GM18508 (cell line): Measurements from ENCODE around the gene MITF.

ENCODE experiments used
- ATAC-seq: cut with Tn5 transposase; IDR thresholded peaks from one replicate; pipeline ENCODE4 v1.9.1; 2021; ENCODE audit warnings: moderate number of reproducible peaks; ENCODE audit not compliant: insufficient read depth, unreplicated experiment

Gene MITF

DNA sequence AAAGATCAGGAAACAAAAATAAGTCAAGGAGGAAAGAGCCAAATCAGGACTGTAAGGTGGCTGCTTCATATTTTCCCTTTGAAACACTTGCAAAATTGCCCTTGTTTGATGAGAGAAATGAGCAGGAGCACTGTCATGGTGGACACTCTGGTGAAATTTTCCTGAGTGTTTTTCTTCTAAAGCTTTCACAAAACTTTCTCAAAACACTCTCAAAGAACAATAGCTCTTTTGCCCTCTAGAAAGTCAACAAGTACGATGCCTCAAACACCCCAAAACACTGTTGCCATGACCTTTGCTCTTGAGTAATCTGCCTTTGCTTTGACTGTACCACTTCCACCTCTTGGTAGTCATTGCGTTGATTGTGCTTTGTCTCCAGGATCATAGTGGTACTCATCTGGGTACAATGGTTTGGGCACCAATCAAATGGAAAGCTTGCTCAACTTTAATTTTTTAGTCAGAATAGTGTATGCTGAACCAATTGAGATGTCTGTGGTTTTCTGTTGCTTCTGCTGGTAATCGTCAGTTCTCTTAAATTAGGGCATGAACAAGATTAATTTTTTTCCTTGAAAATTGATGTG lies 13.2 kb upstream of the MITF start:
- ATAC-seq, result no peak

DNA sequence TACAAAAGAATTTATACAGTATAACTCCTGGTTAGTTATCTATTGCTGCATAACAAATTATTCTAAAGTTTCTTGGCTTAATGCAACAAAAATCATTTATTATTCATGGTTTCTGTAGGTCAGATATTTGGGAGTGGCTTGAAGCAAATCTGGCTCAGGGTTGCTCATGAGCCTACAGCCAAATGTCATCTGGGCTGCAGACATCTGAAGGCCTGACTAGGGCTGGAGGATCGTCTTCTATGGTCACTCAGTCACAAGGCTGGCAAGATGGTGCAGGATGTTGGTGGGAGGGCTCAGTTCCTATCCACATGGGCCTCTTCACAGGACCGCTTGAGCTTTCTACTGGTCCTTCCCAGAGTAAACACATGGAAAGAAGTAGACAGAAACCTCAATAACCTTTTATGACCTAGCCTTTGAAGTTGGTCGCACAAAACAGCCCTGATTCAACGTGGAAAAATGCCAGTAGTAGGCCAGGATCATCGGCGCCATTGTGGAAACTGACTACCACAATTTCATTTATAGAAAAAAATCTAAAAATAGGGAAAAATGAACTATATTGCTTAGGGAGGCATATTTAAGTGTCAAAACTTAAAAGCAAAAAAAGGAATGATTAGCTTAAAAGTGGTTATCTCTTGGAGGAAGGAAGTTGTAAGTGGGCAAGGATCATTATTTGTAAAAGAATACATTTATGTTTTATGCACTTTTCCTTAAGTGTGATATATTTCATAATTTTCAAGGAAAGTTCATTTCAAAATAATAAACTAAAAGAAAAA lies 9.9 kb upstream of the MITF start:
- no peak for ATAC-seq

DNA sequence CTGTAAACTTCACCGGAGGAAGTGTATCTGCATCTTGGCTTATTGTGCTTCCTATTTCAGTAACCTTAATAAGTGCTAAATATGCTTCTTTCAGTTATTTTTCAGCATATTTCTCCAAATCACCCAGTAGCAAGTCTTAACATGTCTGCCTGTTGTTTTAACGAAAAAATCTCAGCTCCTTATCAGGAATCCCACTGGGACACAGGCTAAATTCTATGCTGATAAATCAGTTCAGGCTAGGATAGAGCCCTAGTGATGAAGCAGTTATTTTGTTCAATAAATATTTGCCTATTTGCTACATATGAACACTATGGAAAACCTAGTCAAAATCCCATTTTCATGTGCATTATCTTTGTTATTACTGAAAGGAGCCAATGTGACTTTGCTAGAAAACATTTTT lies 8.2 kb upstream of the MITF start:
- no peak for ATAC-seq

DNA sequence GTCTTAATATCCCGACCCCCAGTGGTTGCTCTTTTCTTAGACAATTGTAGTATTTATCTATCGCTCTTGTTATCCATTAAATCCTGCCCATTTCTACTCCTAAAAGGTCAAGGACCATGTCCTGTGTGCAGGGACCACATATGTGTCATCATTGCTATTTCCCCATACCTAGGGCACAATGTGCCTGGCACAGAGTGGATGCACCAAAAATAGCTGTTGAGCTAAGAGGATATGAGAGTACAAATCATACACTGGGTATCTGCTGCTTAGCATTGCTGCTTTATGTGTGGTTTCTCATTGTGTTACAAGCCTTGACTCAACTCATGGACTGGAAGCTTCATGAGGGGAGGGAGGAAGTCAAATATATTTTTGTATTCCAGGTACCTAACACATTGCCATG lies 3.4 kb upstream of the MITF start:
- ATAC-seq, result no peak

DNA sequence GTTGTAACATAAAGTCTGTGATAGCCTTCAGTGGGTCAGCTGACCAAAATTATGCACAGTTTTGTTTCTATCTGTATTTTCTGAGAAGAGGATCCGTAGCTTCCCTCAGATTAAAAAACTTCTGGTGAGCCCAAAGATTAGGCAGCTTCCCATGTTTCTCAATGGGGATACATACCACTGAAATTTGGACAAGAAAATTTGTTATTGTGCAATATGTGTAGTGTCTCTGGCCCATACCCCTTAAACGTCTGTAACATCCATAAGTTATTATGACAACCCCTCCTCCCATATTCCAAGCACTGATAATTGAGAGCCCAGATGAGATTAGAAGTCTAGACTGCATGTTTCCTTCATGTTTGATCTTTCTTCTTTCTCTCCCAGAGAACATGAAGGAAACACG lies 1.9 kb upstream of the MITF start:
- no peak for ATAC-seq

DNA sequence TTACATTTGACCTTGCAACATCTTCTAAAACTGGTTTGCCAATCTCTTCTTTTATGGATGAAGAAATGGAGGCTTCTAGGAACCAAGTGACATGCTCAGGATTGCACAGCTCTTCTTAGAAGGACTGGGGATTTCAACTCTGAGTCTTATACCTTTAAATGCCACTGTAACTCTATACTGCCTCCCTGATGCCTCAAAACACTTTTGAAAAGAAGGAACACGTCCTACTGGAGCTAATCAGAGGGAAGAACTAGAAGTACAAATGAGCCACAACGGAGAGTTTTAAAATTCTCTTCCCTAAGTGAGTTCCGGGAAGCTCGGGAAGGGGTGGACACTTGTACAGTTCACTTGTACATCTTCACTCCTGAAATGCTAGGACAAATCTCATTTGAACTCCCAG lies 949 bp upstream of the MITF start:
- ATAC-seq, result no peak

DNA sequence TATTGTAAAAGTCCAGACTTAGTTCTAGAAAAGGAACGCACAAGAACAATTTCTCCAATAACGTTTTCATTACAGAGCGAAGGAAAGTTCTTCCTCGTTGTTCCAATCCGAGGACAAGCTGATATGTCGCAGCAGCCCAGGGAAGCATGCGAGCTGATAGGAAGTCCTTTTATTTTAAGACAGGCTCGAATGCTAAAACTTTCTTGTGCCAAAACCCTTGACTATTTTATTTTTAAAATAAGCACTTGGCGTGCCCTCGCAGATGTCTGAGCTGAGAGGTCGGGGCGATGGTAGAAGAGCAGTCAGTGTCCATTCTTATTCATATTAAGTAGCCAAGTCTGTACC lies 433 bp upstream of the MITF start:
- no peak for ATAC-seq

DNA sequence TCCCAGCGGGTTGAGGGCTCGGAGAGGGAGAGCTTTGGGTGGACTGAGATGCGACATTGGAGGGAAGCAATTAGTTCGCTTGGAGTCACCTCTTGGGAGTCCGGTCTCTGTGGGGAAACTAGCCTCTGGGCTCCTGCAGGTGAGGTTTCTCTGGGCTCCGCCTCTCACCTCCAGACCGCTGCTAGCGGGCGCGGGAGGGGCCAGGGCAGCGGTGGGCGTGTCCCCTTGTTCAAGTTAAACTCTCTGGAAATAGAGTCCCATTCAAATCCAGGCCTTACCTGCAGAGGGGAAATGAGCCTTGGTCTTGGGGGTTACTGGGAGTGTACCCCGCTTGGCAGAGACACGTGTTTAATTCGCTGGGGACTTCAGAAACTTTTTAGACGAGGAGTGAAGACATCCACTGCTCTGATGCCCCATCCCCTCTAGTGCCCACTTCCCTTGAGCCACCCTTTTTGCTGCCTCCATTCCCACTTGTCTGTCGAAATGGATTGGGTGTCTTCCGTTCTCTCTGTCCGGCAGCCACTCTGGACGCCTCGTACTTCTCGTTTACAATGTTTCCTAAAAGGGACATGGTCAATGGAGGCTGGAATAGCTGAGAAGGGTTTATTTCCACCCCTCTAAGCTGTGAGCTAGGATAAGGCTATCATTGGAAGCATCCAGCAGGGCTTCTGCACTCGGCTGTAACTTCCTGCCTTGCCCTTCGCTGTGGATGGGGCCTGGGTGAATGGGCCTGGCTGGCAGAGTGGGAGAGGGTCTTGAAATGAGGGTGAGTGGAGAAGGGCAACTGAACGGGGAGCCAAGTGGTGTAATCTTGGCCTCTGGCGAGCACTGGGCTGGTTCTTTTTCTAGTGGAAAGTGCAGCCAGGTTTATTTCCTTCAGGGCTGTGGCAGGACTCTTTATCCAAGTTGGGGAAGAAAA lies 1.1 kb downstream of the MITF start:
- no peak for ATAC-seq

DNA sequence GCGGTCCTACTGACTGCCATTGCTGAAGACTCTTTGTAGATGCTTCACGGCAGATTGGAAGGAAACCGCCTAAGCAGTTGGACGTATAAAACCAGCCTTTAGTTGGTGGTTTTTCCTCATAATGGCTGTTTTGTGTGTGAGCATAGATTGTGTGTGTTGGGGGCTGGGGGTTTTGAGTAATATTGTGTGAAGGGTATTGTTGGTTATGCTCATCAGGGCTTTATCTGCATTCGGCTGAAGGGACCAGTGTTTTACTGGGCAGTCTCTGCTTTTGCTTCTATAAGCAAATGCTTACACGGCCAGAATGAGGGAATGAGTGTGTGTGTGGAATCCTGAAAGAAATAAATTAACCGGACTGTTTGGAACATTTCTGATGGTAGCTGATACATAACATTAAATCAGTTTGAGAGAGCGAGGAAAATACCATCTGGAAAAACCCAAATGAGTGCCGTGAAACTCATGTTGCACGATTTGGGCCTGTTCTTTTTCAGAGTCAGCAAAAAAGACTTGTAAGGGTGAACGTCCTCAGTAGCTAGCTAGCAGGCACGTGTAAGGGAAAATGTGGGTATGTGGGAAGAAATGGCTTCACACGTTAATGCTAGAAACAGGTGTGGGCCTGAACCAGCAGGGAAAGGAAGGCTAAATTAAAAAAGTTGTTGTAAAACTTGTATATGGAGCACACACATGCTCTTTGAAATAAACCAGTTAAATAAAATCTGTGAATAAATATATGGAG lies 1.9 kb downstream of the MITF start:
- no peak for ATAC-seq

DNA sequence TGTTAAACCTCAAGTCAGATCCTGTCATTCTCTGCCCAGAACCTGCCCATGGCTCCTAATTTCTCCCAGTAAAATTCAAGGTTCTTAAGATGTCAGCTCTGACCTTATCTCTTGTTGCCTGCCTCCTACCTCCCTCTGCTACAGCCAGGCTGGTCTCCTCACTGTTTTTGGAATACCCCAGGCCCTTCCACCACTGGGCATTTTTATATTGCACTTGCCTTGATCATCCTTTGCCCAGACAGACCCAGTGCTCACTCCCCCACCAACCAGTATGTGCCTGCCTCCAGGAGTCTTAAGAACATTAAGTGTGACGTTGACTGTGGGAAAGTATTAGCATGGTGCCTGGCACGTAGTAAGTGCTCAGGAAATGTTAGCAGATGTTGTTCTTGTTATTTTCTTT lies 3.1 kb downstream of the MITF start:
- ATAC-seq, result no peak

DNA sequence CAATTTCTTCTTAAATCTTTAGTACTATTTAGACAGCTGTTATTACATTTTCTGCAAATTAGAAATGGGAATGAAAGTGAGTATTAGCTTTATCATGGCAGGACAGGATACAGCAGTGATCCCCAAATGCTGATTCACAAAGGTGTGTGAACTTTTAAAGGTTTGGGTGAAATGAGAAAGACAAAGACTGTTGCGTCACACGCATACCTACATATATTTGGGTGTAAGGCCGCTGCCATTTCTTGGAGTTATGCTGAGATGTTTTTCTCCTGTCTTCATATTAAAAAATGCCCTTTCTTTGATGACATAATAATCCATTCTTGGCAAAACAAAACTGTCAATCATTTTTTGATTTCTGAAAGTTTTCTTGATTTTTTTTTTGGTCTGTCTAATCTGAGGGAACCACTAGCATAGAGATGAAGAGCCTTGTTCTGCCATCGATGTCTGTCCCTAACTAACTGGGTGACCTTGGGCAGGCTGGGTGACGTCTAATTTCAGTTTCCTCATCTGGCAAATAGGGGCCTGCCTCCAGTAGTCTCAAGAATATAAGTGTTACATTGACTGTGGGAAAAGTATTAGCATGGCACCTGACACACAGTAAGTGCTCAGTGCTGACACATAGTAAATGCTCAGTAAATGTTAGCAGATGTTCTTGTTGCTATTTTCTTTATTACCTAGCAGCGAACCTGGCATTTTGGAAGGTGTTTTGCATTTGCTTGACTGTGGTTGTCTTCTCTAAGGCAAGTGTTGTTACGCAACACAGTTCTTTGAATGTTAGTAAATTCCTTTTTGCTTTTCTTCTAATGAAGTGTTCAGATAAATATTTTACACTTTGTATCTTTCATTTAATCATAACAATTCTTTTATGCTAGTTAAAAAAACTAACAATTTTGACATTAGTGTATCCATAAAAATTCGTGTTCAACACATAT lies 5.0 kb downstream of the MITF start:
- ATAC-seq, result no peak

DNA sequence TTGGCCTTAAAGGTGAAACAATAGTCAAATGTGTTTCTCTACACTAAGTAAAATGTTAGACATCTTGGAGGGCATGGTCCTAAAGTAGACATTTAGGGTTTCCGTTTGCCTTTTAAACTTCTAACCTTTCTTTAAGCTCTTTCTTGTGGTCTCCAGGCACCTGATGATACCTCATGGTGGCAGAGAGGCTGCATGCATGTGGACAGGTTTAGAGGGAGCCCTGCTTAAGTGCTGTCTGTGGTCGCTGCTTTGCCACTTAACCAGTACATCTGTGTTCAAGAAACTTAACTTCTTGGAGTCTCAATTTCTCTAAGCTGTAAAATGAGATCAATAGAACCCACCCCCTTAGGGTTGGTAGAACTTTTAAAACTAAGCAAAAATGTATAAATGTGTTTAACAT lies 6.2 kb downstream of the MITF start:
- ATAC-seq, result no peak

DNA sequence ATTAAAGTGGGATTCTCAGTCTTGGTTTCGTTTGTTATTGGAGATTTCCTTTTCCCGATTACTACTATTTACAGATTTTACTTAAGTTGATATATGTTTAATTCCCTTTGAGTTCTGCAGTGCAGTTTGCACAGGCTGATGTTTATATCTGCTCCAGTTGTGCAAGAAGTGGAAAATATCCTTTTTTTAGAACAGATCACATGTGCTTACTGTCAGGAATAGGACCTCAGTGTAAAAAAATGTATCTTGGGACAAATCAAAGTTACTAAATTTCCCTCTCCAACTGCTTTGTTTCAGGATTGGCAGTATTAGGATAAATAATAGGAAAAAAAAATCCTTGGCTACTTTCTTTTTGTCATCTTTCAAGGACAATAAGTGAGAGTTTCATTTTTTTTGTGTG lies 6.9 kb downstream of the MITF start:
- ATAC-seq, result no peak

DNA sequence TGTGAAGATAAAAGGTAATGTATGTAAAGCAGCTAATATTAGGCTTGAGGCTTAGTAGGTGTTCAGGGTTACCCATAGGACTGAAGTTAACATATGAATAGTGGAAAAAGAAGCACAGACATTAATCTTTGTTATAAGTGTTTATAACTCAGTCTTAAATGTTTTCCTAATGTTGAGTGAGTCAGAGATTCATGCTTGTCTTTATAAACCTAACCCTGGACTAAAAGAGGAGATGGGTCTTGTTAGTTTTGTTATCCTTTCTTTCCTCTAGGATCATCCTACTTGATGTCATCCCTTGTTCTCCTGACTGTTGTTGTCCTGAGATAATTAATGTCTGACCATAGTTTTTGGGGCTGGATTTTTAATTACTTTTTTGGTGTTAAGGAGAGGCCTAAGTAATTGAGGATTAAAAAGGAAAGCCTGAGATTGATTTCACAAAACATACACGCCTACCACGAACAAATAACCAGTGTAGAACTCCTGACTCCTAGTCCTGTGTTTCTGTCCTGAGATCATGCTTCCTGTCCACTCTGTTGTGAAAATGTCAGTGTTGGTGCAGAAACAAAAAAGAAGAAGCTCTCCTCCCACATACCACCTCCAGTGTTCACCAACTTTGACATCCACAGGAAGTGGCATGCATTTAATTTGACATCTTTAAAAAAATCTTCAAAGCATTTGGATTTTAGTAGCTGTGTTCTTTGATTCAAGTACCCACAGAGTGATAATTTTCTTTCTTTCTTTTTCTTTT lies 8.4 kb downstream of the MITF start:
- ATAC-seq, result no peak

DNA sequence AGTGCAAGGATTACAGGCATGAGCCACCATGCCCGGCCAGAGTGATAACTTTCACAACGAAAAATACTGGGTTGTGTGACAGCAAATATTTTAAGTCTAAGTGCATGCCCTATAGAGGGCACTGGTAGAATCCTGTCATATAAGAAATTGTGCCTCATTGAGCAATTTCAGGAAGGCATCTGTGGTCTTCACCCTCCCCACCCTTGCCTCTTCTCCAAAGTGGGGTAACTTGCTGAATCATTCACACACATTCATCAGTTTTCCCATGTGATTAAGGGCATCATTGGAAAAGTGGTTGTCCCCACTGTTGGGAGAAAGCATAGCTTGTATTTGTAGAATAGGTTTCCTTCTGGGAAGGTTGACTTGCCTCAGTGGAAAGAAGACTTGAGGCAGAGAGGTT lies 9.2 kb downstream of the MITF start:
- ATAC-seq, result no peak

DNA sequence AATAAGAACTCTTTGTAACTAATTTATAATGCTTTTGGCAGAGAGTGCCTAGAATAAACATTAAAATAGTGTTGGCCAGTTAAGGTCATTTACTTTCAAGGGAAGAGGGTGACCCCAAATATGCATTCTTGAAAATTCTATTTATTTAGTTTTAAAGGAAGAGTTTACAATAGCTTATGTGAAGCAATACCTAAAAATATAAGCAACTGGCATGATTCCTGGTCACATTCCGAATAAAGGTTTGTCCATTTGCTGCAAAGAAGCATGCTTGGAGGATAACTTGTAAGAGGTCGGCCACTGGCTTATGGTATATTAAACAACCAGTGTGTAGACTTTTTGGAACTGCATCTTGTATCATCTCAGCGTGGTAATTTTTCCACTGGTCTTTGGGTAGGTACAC lies 10.2 kb downstream of the MITF start:
- no peak for ATAC-seq

DNA sequence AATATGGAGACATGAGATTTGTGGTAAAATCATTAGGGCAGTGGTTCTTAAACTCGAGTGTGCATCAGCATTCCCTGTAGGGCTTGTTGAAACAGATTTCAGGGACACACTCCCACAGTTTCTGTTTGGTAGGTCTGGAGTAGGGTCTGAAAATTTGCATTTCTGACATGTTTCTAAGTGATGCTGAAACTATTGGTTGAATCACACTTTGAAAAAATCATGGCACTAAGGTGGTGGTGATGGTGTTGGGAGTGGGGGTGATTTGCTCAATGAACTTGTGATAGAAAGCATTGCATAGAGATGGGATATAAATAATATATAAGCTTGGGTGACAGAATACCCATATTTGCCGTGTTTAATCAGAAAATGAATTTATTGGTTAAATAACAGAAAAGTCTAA lies 11.3 kb downstream of the MITF start:
- no peak for ATAC-seq

DNA sequence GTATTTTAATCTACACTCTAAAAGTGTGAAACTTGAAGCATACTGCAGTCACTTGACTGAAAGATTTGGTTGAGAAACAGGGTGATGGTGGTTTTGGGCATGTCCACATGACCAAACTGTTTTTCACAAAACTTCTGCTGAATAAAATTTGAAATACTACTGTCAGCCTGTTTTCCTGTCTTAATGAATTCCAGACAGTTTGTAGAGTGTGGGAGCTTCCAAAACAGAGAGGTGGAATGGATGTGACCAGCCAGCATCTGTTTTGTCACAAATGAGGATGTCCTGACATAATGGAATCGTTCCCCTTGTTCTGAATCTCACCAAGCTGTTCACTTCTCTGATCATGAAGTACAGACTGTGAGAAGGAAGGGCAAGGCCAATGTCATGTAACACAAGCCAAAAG lies 11.8 kb downstream of the MITF start:
- no peak for ATAC-seq

DNA sequence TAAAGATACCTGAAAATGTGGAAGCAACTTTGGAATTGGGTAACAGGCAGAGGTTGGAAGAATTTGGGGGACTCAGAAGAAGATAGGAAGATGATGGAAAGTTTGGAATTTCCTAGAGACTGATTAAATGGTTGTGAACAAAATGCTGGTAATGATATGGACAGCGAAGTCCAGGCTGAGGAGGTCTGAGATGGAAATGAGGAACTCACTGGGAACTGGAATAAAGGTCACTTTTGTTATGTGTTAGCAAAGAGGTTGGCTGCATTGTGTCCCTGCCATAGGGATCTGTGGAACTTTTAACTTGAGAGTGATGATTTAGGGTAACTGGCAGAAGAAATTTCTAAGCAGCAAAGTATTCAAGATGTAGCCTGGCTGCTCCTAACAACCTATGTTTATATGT lies 13.0 kb downstream of the MITF start:
- no peak for ATAC-seq
